Measurements from ENCODE around the gene CTSW. TPM values are rescaled to one million over a fixed set of nuclear protein-coding genes. Genes with fewer than 3 reads are reported as not detected.
A peak's percentile ranks its signal among the peaks of the same experiment; 100 is the strongest.
"Not testable (repeated sequence)": the region's sequence is repeated elsewhere in the genome, so short reads cannot be mapped to it uniquely, and the experiment has no call there.

The CTSW gene
- polyA plus RNA-seq (ENCODE audit: insufficient read length) = 0.81 TPM

GRCh38 chr11:65879617-65880016 is at the start of gene CTSW:
Gene CTSW, plus strand, starts transcription at chr11:65879837. Its CDS starts 18 bp downstream, at chr11:65879855.
- no peak for DNase-seq

DNA sequence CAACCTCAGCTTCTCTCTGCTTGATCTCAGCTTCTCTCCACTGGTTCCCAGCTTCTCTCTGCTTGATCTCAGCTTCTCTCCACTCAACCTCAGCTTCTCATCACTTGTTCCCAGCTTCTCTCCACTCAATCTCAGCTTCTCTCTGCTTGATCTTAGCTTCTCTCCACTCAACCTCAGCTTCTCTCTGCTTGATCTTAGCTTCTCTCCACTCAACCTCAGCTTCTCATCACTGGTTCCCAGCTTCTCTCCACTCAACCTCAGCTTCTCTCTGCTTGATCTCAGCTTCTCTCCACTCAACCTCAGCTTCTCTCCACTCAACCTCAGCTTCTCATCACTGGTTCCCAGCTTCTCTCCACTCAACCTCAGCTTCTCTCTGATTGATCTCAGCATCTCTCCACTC is 47.4 kb upstream of the CTSW start:
- not testable (repeated sequence) for DNase-seq

DNA sequence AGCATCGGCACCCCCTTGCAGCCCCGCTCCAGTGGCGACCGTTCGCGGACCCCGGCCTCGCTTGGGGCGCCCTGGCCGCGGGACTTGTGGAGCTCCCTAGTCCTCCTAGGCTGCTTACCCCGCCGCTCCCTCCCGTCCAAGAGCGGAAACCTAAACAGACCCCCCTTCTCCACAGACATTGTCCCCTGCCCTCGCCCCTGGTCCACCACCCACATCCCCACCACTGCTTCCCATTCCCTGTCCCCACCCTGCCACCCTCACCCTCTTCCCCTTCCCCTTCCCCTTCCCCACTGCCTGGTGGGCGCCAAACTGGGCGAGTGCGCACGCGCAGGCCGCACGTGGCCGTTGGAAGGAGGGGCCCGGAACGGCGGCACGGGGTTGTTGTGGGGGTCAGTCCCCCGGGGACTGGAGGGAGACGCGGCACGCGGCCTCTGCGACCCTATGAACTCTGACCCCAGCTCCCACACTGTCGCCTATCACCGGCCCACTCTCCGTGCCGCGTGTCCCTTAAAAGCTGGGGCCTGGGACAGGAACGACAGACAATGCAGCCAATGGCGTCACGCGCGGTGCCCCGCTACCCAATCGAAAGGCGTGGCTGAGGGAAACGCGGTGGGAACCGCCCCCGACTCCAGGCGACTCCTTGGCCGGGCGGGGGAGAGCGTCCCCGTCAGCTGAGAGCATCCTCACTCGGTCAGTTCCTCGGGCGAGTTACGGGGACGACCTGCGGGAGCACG is 46.2 kb upstream of the CTSW start, which contains the start of gene SNX32:
Gene SNX32 (plus strand): TSS at position 667 of the 734 bp plus-strand sequence. CDS start 103 bp downstream, outside the sequence.
- peak; percentile 95 for DNase-seq

GRCh38 chr11:65834202-65834601 is 45.4 kb upstream of the CTSW start:
- no peak for DNase-seq

GRCh38 chr11:65842144-65842543 is 37.5 kb upstream of the CTSW start:
- DNase-seq = no peak

GRCh38 chr11:65843811-65844210 is 35.8 kb upstream of the CTSW start:
- no peak for DNase-seq

DNA sequence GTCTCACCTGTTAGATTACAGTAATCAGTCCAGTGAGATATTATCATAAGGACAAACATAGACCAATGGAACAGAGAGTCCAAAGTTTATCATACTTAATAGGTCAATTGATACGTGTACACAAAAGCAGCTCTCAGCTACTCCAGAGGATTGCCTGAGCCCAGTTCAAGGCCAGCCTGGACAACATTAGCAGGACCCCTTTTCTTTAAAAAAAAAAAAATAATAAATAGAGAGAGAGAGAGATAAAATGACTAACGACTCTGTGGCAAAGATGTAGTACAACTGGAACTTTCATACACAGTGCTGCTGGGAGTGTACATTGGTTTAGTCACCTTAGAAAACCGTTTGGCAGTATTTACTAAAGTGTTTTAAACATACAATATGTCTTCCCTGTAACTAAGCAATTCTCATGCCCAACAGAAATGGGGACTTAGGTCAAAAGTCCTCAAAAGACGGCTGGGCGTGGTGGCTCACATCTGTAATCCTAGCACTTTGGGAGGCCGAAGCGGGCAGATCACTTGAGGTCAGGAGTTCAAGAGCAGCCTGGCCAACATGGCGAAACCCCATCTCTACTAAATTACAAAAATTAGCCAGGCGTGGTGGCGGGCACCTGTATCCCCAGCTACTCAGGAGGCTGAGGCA is 35.3 kb upstream of the CTSW start:
- no peak for DNase-seq

GRCh38 chr11:65847746-65848145 is 31.9 kb upstream of the CTSW start:
- DNase-seq = no peak

DNA sequence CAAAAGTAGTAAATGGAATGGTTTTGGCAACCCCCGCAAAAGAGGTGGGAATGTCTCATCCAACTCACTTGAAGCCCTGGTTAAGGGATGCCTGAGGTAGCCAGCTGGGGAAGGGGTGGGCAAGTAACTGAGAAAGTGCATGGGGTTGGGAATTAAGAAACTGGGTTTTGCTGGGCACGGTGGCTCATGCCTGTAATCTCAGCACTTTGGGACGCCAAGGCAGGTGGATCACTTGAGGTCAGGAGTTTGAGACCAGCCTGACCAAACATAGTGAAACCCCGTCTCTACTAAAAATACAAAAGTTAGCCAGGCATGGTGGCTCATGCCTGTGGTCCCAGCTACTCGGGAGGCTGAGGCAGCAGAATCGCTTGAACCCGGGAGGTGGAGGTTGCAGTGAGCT is 30.9 kb upstream of the CTSW start:
- DNase-seq = not testable (repeated sequence)

DNA sequence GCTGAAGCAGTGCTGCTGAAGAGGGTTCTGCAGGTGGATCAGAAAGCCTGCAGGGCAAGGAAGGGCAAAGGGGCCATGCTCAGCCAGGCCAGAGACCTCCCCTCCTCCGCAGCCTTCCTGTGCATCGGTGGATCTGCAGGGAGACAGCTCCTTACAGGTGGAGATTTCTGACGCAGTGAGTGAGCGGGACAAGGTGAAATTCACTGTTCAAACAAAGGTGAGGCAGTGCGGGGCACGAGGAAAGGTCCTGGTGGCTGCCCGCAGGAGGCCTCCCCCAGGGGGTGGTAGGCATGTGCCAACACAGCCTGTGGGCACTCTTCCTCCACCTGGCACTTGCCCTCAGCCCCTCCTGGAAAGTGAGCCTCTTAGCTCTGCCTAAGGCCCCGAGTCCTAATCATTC is 30.3 kb upstream of the CTSW start:
- DNase-seq = no peak

GRCh38 chr11:65849771-65850216 is 29.8 kb upstream of the CTSW start:
- no peak for DNase-seq

DNA sequence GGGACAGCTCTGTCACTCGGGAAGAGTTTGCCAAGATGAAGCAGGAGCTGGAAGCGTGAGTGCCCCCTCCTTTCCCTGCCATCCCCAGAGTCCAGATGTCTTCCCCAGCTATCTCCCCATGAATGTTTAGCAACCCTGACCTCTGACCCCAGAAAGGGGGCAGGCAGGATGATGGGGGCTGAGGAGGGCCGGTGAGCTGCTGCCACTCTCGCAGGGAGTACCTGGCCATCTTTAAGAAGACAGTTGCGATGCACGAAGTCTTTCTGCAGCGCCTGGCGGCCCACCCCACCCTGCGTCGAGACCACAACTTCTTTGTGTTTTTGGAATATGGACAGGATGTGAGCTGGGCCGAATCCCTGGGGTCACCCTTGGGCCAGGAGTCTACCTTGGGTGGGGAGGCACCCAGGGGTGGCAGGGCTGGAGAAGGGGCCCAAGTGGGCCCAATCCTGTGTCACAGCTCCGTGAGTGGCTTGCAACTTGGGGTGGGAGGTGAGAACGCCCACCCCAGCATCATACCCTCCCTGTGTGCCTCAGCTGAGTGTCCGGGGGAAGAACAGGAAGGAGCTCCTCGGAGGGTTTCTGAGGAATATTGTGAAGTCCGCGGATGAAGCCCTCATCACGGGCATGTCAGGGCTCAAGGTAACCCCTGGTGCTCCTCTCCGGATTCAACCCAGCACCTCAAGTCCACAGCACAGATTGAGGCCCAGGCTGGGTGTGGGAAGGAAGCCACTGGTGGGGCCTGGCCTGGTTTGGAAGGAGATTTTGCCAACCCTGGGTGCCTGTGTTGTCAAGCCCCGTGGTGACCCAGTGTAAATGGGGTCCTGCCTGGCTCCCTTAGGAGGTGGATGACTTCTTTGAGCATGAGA is 29.2 kb upstream of the CTSW start:
- DNase-seq = no peak

- DNase-seq = no peak
Observed at GRCh38 chr11:65851083-65851579, 28.5 kb upstream of the CTSW start.

DNA sequence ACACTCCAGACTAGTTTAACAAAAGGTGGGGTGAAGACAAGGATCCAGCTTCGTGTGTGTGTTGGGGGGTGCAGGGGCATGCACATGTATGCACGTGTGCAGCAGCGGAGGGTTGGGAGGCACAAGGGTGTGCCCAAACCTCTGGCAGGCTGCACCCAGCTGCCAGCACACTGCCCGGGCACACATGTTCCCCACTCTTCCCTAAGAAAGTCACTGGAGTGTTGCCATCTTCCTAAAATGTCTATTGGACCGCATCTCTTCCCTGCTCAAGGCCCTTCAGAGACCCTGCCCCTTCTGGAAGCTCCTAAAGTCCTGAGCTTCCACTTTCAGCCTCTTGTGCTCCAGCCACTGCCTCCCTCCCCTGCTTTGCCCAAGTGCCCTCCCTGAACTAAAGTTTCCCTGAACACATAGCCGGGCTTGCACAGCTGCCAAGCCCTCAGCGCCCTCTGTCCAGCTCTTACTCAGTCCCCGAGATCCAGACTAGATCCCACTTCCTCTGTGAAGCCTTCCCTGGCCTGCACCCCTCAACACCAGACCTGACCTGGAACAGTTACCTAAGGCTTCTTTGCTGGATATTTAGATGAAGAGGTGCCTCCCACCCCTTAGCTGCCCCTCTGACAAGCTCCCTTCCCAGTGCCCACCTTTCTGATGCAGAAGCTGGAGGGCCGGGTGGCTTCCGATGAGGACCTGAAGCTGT is 27.7 kb upstream of the CTSW start:
- no peak for DNase-seq

GRCh38 chr11:65852508-65853245 is 27.0 kb upstream of the CTSW start:
- no peak for DNase-seq

- DNase-seq = no peak
Observed at GRCh38 chr11:65853246-65853979, 26.2 kb upstream of the CTSW start.

- DNase-seq = no peak
Observed at GRCh38 chr11:65854161-65854592, 25.5 kb upstream of the CTSW start.

- no peak for DNase-seq
Observed at GRCh38 chr11:65854852-65855837, 24.5 kb upstream of the CTSW start.

- DNase-seq = no peak
Observed at GRCh38 chr11:65855927-65856363, 23.7 kb upstream of the CTSW start.
